Measurements from ENCODE around the gene PGM2. TPM values are rescaled to one million over a fixed set of nuclear protein-coding genes. Genes with fewer than 3 reads are reported as not detected.

Gene PGM2
- polyA plus RNA-seq, 1 experiment, result 17.0 TPM

DNA sequence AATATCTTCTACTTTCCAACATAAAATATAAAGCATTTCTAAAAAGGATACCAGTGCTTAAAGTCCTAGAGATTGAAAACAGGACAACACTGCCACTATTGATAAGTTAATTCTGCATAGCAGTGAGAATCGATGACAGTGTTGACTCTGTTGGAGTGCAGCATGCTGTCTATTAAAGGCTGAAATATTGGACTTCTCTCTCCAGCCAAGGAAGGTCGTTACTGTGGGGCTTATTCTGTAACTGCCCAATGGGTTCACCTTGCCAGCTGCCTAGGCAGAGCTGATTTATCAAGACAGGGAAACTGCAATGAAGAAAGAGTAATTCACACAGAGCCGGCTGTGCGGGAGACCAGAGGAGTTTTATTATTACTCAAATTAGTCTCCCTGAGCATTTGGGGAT lies 37.7 kb upstream of the PGM2 start:
- H3K4me3 ChIP-seq (ENCODE audit: low read depth, low read length), result no peak overlapping the region
- H3K27me3 ChIP-seq (ENCODE audit: control insufficient read depth, insufficient read depth, low read length), result peaks cover 7% of the 10 kb centered on the region
- H3K36me3 ChIP-seq (ENCODE audit: control insufficient read depth, insufficient read depth, low read length), result no peaks in the 10 kb centered on the region
- ChIA-PET CTCF (no interaction called here), POLR2A (no interaction called here)
- TF ChIP-seq, protein P1, sequence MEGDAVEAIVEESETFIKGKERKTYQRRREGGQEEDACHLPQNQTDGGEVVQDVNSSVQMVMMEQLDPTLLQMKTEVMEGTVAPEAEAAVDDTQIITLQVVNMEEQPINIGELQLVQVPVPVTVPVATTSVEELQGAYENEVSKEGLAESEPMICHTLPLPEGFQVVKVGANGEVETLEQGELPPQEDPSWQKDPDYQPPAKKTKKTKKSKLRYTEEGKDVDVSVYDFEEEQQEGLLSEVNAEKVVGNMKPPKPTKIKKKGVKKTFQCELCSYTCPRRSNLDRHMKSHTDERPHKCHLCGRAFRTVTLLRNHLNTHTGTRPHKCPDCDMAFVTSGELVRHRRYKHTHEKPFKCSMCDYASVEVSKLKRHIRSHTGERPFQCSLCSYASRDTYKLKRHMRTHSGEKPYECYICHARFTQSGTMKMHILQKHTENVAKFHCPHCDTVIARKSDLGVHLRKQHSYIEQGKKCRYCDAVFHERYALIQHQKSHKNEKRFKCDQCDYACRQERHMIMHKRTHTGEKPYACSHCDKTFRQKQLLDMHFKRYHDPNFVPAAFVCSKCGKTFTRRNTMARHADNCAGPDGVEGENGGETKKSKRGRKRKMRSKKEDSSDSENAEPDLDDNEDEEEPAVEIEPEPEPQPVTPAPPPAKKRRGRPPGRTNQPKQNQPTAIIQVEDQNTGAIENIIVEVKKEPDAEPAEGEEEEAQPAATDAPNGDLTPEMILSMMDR (IDR thresholded peaks at IDR 0.05; ENCODE audit: insufficient read depth, low read depth, low read length), result no peak
- no peak for DNase-seq (ENCODE audit: low read depth)

DNA sequence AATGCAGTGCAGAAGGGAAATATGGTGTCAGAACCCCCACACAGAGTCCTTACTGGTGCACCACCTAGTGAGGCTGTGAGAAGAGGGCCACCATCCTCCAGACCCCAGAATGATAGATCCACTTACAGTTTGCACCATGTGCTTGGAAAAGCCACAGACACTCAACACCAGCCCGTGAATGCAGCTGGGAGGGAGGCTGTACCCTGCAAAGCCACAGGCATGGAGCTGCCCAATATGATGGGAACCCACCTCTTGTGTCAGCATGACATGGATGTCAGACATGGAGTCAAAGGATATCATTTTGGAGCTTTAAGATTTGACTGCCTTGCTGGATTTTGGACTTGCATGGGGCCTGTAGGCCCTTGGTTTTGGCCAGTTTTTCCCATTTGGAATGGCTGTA lies 34.2 kb upstream of the PGM2 start:
- ChIA-PET POLR2A (no interaction called here), CTCF (interaction anchor here (0.8 to 1.1 kb wide), 3 partner anchors 9 to 189 kb away, joined by 3 to 4 read pairs (median 3); no protein-coding TSS in a partner anchor)
- no peaks in the 10 kb centered on the region for H3K36me3 ChIP-seq (ENCODE audit: control insufficient read depth, insufficient read depth, low read length)
- TF ChIP-seq, protein P1 (IDR thresholded peaks at IDR 0.05; ENCODE audit: insufficient read depth, low read depth, low read length), result no peak
- no peak for DNase-seq (ENCODE audit: low read depth)
- H3K4me3 ChIP-seq (ENCODE audit: low read depth, low read length), result no peak overlapping the region
- H3K27me3 ChIP-seq (ENCODE audit: control insufficient read depth, insufficient read depth, low read length), result peaks cover 3% of the 10 kb centered on the region

DNA sequence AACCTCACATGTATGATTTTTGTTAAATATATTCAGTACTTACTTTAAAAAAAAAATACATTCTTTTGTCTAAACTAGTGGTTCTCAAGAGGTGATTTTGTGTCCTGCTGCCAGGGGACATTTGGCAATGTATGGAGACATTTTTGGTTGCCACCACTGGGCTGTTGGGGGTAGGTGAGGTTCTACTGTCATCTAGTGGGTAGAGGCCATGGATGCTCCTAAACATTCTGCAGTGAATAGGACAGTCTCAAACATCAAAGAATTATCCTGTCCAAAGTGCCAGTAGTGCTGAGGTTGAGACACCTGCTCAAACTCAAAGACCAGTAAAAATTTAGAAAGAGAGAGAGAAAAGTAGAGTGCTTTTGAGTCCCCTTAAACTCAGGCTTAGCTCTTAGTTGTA lies 32.9 kb upstream of the PGM2 start:
- ChIA-PET POLR2A (no interaction called here), CTCF (interaction anchor here (9.5 kb wide), 1 partner anchor 190 kb away, joined by 135 read pairs; no protein-coding TSS in a partner anchor)
- Histone ChIP-seq H3K4me3 (ENCODE audit: low read depth, low read length) (no peak overlapping the region), H3K36me3 (ENCODE audit: control insufficient read depth, insufficient read depth, low read length) (no peaks in the 10 kb centered on the region), H3K27me3 (ENCODE audit: control insufficient read depth, insufficient read depth, low read length) (peaks cover 2% of the 10 kb centered on the region; the same call in 1 of the 2 replicates)
- TF ChIP-seq, protein P1 (IDR thresholded peaks at IDR 0.05; ENCODE audit: insufficient read depth, low read depth, low read length), result peak; percentile 52
- no peak for DNase-seq (ENCODE audit: low read depth)

DNA sequence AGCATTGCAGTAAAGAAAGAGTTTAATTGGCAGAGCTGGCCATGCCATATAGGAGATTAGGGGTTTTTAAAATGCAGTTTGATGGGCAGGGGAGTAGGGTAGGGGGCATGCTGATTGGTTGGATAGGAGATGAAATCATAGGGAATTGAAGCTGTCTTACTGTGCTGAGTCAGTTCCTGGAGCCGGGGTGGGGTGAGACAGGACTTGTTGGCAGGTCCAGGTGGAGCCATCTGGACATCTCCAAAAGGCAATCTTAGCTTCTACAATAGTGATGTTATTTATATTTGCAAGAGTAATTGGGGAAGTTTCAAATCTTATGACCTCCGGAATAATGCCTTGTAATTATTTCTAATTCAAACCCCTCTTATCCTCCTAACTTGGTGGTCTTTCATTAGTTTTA lies 32.4 kb upstream of the PGM2 start:
- TF ChIP-seq, protein P1 (IDR thresholded peaks at IDR 0.05; ENCODE audit: insufficient read depth, low read depth, low read length), result no peak
- Histone ChIP-seq H3K27me3 (ENCODE audit: control insufficient read depth, insufficient read depth, low read length) (peaks cover 2% of the 10 kb centered on the region; the same call in 1 of the 2 replicates), H3K36me3 (ENCODE audit: control insufficient read depth, insufficient read depth, low read length) (no peaks in the 10 kb centered on the region), H3K4me3 (ENCODE audit: low read depth, low read length) (no peak overlapping the region)
- CTCF ChIA-PET, result interaction anchor here (9.5 kb wide), 1 partner anchor 191 kb away, joined by 135 read pairs; no protein-coding TSS in a partner anchor
- POLR2A ChIA-PET, result no interaction called here
- no peak for DNase-seq (ENCODE audit: low read depth)

DNA sequence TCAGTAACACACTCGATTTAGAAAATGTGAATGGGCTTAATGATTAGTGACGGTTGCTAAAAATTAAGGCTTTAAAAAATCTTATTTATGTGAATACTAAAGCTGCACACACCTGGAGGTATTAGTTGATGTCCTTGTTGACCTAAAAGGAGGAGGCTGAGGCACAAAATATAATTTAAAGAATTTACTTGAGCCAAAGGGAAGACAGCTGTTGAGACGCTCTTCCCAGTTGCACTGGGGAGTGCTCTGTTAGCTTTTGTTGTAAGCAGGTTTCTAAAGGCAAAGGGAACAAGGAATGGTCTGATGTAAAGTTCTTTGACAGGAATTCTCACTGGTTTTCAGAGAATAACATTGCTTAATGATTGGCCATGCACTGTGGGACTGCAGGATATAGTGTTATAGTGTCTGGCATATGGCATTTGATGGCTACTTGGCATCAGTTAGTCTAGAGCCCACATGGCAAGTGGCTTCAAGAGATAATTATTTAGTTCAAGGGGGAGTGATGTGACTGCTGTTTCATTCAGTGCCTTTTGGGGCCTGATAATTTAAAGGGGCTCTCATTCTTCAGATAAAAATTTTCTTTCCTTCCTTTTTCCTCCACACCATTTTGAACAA lies 30.8 kb upstream of the PGM2 start:
- DNase-seq (ENCODE audit: low read depth), result no peak
- TF ChIP-seq, protein P1 (IDR thresholded peaks at IDR 0.05; ENCODE audit: insufficient read depth, low read depth, low read length), result no peak
- Histone ChIP-seq H3K27me3 (ENCODE audit: control insufficient read depth, insufficient read depth, low read length) (peaks cover 3% of the 10 kb centered on the region; the same call in 1 of the 2 replicates), H3K4me3 (ENCODE audit: low read depth, low read length) (no peak overlapping the region), H3K36me3 (ENCODE audit: control insufficient read depth, insufficient read depth, low read length) (no peaks in the 10 kb centered on the region)
- ChIA-PET CTCF (interaction anchor here (1.7 to 9.5 kb wide), 2 partner anchors 193 to 239 kb away, joined by 7 to 135 read pairs; no protein-coding TSS in a partner anchor), POLR2A (interaction anchor here (0.6 kb wide), 1 partner anchor 56 kb away, joined by 11 read pairs; no protein-coding TSS in a partner anchor)
